Measurements from ENCODE around the gene NUP93.
A peak's percentile ranks its signal among the peaks of the same experiment; 100 is the strongest.

NUP93 gene

GRCh38 chr16:56872863-56873391 is 143.0 kb downstream of the NUP93 start:
- H3K4me2 ChIP-seq (ENCODE audit: low read length), result no peak overlapping the region
- H3K4me3 ChIP-seq (ENCODE audit: low read depth, low read length), result no peak overlapping the region
- no peak overlapping the region for H3K27ac ChIP-seq
- no peak overlapping the region for H2AFZ ChIP-seq
- TF ChIP-seq CTCF (IDR thresholded peaks at IDR 0.05), result no peak
- no peak overlapping the region for H3K9ac ChIP-seq
- no peaks in the 10 kb centered on the region for H3K9me3 ChIP-seq (ENCODE audit: control insufficient read depth, low read length)
- peaks cover 20% of the 10 kb centered on the region for H3K4me1 ChIP-seq
- H3K27me3 ChIP-seq (ENCODE audit: control insufficient read depth, insufficient read depth, low read length), result no peaks in the 10 kb centered on the region
- H3K36me3 ChIP-seq (ENCODE audit: control insufficient read depth, insufficient read depth, low read length), result no peaks in the 10 kb centered on the region
- no peaks in the 10 kb centered on the region for H3K79me2 ChIP-seq

GRCh38 chr16:56874800-56875199 is 144.9 kb downstream of the NUP93 start:
- Histone ChIP-seq H3K79me2 (no peaks in the 10 kb centered on the region), H3K9ac (no peak overlapping the region)
- TF ChIP-seq CTCF (IDR thresholded peaks at IDR 0.05), result peak; percentile 44

GRCh38 chr16:56876048-56876447 is 146.1 kb downstream of the NUP93 start:
- no peak for TF ChIP-seq CTCF (IDR thresholded peaks at IDR 0.05)
- Histone ChIP-seq H3K9me3 (ENCODE audit: control insufficient read depth, low read length) (no peaks in the 10 kb centered on the region), H2AFZ (peak overlapping the region; percentile 95), H3K27me3 (ENCODE audit: control insufficient read depth, insufficient read depth, low read length) (no peaks in the 10 kb centered on the region), H3K4me2 (ENCODE audit: low read length) (no peak overlapping the region), H3K4me3 (ENCODE audit: low read depth, low read length) (no peak overlapping the region), H3K4me1 (peaks cover 20% of the 10 kb centered on the region), H3K9ac (no peak overlapping the region), H3K79me2 (no peaks in the 10 kb centered on the region), H3K36me3 (ENCODE audit: control insufficient read depth, insufficient read depth, low read length) (no peaks in the 10 kb centered on the region), H3K27ac (peak overlapping the region; percentile 90)

More at GRCh38 chr16:56874800-56875199, 144.9 kb downstream of the NUP93 start:
- H3K27ac ChIP-seq, result peak overlapping the region; percentile 90
- no peaks in the 10 kb centered on the region for H3K27me3 ChIP-seq (ENCODE audit: control insufficient read depth, insufficient read depth, low read length)
- H3K4me2 ChIP-seq (ENCODE audit: low read length), result peak overlapping the region; percentile 21
- H2AFZ ChIP-seq, result peak overlapping the region; percentile 95
- H3K9me3 ChIP-seq (ENCODE audit: control insufficient read depth, low read length), result no peaks in the 10 kb centered on the region
- H3K36me3 ChIP-seq (ENCODE audit: control insufficient read depth, insufficient read depth, low read length), result no peaks in the 10 kb centered on the region
- H3K4me1 ChIP-seq, result peaks cover 20% of the 10 kb centered on the region
- peak overlapping the region; percentile 3 for H3K4me3 ChIP-seq (ENCODE audit: low read depth, low read length)

GRCh38 chr16:56877486-56878182 is 147.7 kb downstream of the NUP93 start:
- H2AFZ ChIP-seq, result no peak overlapping the region
- H3K4me3 ChIP-seq (ENCODE audit: low read depth, low read length), result no peak overlapping the region
- no peaks in the 10 kb centered on the region for H3K79me2 ChIP-seq
- peaks cover 20% of the 10 kb centered on the region for H3K4me1 ChIP-seq
- no peaks in the 10 kb centered on the region for H3K36me3 ChIP-seq (ENCODE audit: control insufficient read depth, insufficient read depth, low read length)
- H3K4me2 ChIP-seq (ENCODE audit: low read length), result no peak overlapping the region
- H3K27me3 ChIP-seq (ENCODE audit: control insufficient read depth, insufficient read depth, low read length), result no peaks in the 10 kb centered on the region
- TF ChIP-seq CTCF (IDR thresholded peaks at IDR 0.05), result no peak
- H3K27ac ChIP-seq, result no peak overlapping the region
- H3K9me3 ChIP-seq (ENCODE audit: control insufficient read depth, low read length), result no peaks in the 10 kb centered on the region
- H3K9ac ChIP-seq, result no peak overlapping the region

Data from parathyroid adenoma (tissue), 2 donors.